OCI-LY3 (cell line): ENCODE results near the gene SH3GL2.

Experiments used
- H2AFZ ChIP-seq: fragments of 200-600, 300-600 bp; shearing (Covaris generic); 2 replicates; pipeline ENCODE4 v1.6.0; 2014; ENCODE audit warnings: antibody characterized with exemption, low read depth, low read length
- H3K27ac ChIP-seq: fragments of 200-600, 300-600 bp; sonication (generic); 2 replicates; pipeline ENCODE4 v1.5.1; 2014; ENCODE audit warnings: mild to moderate bottlenecking, low read length, moderate library complexity, mixed read lengths
- H3K27me3 ChIP-seq: fragments of 200-600, 300-600 bp; sonication (generic); 2 replicates; pipeline ENCODE4 v1.6.1; 2014; ENCODE audit warnings: low read depth, low read length, mixed read lengths
- H3K36me3 ChIP-seq: fragments of 200-600, 300-600 bp; sonication (generic); replicated peaks from 2 replicates; pipeline ENCODE3; 2014; ENCODE audit warnings: low read depth, low read length, mixed read lengths
- H3K4me1 ChIP-seq: fragments of 300-600, 200-600 bp; sonication (generic); 2 replicates; pipeline ENCODE4 v1.6.1; 2014; ENCODE audit warnings: low read length, mixed read lengths
- H3K4me2 ChIP-seq: fragments of 200-600, 300-600 bp; sonication (generic); 2 replicates; pipeline ENCODE4 v1.6.1; 2014; ENCODE audit warnings: low read length, mixed read lengths
- H3K4me3 ChIP-seq: fragments of 300-600, 200-600 bp; sonication (generic); 2 replicates; pipeline ENCODE4 v1.5.1; 2014; ENCODE audit warnings: antibody characterized with exemption, mild to moderate bottlenecking, low read length, moderate library complexity
- H3K79me2 ChIP-seq: fragments of 300-600, 200-600 bp; shearing (Covaris generic); 2 replicates; pipeline ENCODE4 v1.6.1; 2014; ENCODE audit warnings: mild to moderate bottlenecking, low read length, mixed read lengths
- H3K9ac ChIP-seq: fragments of 300-600, 200-600 bp; shearing (Covaris generic); 2 replicates; pipeline ENCODE4 v1.6.0; 2014; ENCODE audit warnings: mild to moderate bottlenecking, low read length, moderate library complexity
- H3K9me3 ChIP-seq: fragments of 200-600, 300-600 bp; shearing (Covaris generic); 2 replicates; pipeline ENCODE4 v1.6.1; 2014; ENCODE audit warnings: low read length, mixed read lengths; ENCODE audit not compliant: insufficient read depth
- H4K20me1 ChIP-seq: fragments of 200-600, 300-600 bp; sonication (generic); 2 replicates; pipeline ENCODE4 v1.6.1; 2016; ENCODE audit warnings: low read length, mixed read lengths; ENCODE audit not compliant: insufficient read depth
- EZH2phosphoT487 ChIP-seq: fragments of 200-600 bp; shearing (Covaris generic); IDR thresholded peaks from 2 replicates; pipeline ENCODE4 v1.6.1; 2018; ENCODE audit warnings: antibody characterized with exemption, mixed run types, low read depth
- TF ChIP-seq, protein P1 (sequence below): fragments of 200-600, 300-600 bp; sonication (generic); IDR thresholded peaks from 2 replicates; pipeline ENCODE4 v1.5.1; 2014; ENCODE audit warnings: antibody characterized with exemption, low read length, low read depth

SH3GL2 gene

DNA sequence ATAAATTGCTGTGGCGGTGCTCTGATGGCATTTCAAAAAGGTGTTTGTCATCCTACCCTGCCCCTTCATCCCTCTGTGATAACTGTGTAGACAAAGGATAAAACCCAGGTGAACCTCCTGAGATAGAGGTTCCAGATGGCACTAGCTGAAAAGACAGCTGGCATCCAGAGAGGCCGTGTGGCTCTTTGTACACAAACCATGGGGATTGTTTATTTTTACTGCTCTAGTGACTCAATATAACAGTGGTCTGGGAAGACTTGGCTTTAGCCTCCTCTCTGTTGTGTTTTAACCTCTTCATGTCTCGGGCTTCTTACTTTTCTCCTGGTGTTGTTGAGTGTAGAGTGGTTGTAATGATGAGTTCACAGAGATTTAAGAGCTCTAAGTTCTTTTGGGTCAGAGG is 48.8 kb downstream of the SH3GL2 start:
- Histone ChIP-seq H3K27me3 (no peaks in the 10 kb centered on the region), H3K4me2 (no peak overlapping the region), H3K4me3 (no peak overlapping the region), H3K9me3 (no peaks in the 10 kb centered on the region), H3K79me2 (no peaks in the 10 kb centered on the region), H2AFZ (no peak overlapping the region), H3K4me1 (no peaks in the 10 kb centered on the region), H4K20me1 (no peaks in the 10 kb centered on the region), H3K27ac (no peak overlapping the region), H3K36me3 (no peaks in the 10 kb centered on the region), H3K9ac (no peak overlapping the region)
- TF ChIP-seq EZH2phosphoT487: no peak
- TF ChIP-seq, protein P1, sequence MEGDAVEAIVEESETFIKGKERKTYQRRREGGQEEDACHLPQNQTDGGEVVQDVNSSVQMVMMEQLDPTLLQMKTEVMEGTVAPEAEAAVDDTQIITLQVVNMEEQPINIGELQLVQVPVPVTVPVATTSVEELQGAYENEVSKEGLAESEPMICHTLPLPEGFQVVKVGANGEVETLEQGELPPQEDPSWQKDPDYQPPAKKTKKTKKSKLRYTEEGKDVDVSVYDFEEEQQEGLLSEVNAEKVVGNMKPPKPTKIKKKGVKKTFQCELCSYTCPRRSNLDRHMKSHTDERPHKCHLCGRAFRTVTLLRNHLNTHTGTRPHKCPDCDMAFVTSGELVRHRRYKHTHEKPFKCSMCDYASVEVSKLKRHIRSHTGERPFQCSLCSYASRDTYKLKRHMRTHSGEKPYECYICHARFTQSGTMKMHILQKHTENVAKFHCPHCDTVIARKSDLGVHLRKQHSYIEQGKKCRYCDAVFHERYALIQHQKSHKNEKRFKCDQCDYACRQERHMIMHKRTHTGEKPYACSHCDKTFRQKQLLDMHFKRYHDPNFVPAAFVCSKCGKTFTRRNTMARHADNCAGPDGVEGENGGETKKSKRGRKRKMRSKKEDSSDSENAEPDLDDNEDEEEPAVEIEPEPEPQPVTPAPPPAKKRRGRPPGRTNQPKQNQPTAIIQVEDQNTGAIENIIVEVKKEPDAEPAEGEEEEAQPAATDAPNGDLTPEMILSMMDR: no peak

- Histone ChIP-seq H3K27ac (no peak overlapping the region), H4K20me1 (no peaks in the 10 kb centered on the region), H3K4me1 (no peaks in the 10 kb centered on the region), H3K9me3 (no peaks in the 10 kb centered on the region), H2AFZ (no peak overlapping the region), H3K36me3 (no peaks in the 10 kb centered on the region), H3K79me2 (no peaks in the 10 kb centered on the region), H3K9ac (no peak overlapping the region), H3K27me3 (no peaks in the 10 kb centered on the region), H3K4me2 (no peak overlapping the region), H3K4me3 (no peak overlapping the region)
- no peak for TF ChIP-seq EZH2phosphoT487
- TF ChIP-seq, protein P1: no peak
Observed at GRCh38 chr9:17628624-17629023, 49.8 kb downstream of the SH3GL2 start.

DNA sequence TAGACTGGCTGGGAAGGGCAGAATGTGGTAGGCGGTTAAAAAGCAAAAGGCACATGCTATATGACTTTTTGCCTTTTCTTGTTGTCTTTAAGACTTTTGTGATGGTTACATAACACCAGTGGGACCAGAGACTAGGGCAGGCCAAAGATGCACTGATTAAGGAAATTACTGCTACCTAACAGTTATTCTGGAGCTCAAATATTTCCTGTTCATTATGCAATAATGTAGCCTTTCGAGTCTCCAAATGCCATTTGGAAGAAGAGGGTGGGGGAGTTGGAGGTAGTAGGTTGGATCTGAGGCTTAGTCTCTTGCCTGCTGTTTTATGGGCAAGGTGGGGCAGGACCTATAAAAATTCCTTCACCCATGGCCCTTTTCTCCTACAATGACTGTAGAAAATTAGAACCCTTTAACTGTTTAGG is 51.7 kb downstream of the SH3GL2 start:
- Histone ChIP-seq H2AFZ (no peak overlapping the region), H3K27me3 (no peaks in the 10 kb centered on the region), H3K9me3 (no peaks in the 10 kb centered on the region), H3K4me1 (no peaks in the 10 kb centered on the region), H3K27ac (no peak overlapping the region), H3K36me3 (no peaks in the 10 kb centered on the region), H3K4me2 (no peak overlapping the region), H3K4me3 (no peak overlapping the region), H4K20me1 (no peaks in the 10 kb centered on the region), H3K79me2 (no peaks in the 10 kb centered on the region), H3K9ac (no peak overlapping the region)
- no peak for TF ChIP-seq EZH2phosphoT487
- TF ChIP-seq, protein P1: no peak

- TF ChIP-seq EZH2phosphoT487: no peak
- Histone ChIP-seq H3K4me2 (no peak overlapping the region), H3K4me3 (no peak overlapping the region), H3K4me1 (no peaks in the 10 kb centered on the region), H3K27ac (no peak overlapping the region), H3K27me3 (no peaks in the 10 kb centered on the region), H3K9me3 (no peaks in the 10 kb centered on the region), H2AFZ (no peak overlapping the region), H3K79me2 (no peaks in the 10 kb centered on the region), H4K20me1 (no peaks in the 10 kb centered on the region), H3K9ac (no peak overlapping the region), H3K36me3 (no peaks in the 10 kb centered on the region)
Observed at GRCh38 chr9:17631396-17631795, 52.5 kb downstream of the SH3GL2 start.

DNA sequence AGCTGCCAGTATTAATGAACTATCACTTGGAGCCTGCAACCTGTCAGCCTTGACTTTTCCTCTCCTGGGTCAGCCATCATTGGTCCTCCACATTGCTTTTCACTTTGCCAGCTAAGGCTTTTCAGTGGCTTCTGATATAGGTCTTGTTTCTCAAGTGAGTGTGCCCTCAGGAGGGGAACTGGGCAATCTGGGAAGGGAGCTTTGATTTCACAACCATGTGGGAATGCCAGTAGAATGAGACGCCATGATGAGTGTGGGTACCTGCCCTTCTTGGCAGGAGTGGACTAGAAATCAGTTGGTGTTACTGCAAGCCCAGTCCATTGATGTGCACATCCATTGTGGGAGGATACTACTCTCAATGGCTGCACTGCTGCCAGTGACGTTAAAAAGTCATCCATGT is 54.1 kb downstream of the SH3GL2 start:
- Histone ChIP-seq H3K79me2 (no peaks in the 10 kb centered on the region), H3K4me2 (no peak overlapping the region), H3K4me1 (no peaks in the 10 kb centered on the region), H3K9me3 (no peaks in the 10 kb centered on the region), H3K36me3 (no peaks in the 10 kb centered on the region), H3K9ac (no peak overlapping the region), H3K4me3 (no peak overlapping the region), H3K27me3 (no peaks in the 10 kb centered on the region), H3K27ac (no peak overlapping the region), H2AFZ (no peak overlapping the region), H4K20me1 (no peaks in the 10 kb centered on the region)
- no peak for TF ChIP-seq EZH2phosphoT487
- TF ChIP-seq, protein P1: no peak
